ENCODE measurements around the gene TET2. TPM values are rescaled to one million over a fixed set of nuclear protein-coding genes. Genes with fewer than 3 reads are reported as not detected.

The TET2 gene
- total and polyA plus RNA-seq, 2 of the 4 experiments (the other 2 are of a cell fraction) = 5.6 to 25.3 TPM

DNA sequence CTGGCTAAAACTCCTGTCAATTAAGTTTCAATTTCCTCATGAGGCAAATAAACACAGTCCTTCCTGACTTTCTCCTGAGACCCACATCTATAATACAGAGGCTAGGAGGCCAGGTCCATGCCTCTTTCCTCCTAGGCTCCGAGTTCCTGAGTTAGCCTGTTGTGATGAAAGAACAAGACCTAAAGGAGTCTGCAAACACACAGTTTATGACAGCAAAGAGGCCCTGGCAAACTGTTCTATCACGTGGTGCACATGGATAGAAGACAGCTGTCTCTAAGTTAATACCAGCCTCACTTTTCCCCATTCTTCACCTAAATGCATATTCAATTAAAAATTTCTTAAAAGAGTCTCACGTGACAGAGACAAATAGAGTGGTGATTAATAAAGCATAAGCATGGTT lies 145.2 kb downstream of the TET2 start:
- Histone ChIP-seq H4K91ac (ENCODE audit: insufficient read depth, low read depth, low read length) (no peak overlapping the region), H3K9ac (ENCODE audit: low read depth, low read length) (no peak overlapping the region), H4K5ac (ENCODE audit: low read depth, low read length) (no peak overlapping the region), H3K27ac (ENCODE audit: insufficient read depth, low read length) (no peak overlapping the region), H3K27me3 (ENCODE audit: control insufficient read depth, insufficient read depth, low read length) (no peaks in the 10 kb centered on the region), H2AK9ac (replicated peaks; ENCODE audit: low read depth, low read length, poor library complexity) (no peak overlapping the region), H3K56ac (ENCODE audit: extremely low read depth, insufficient read depth, low read length) (no peak overlapping the region), H3K4me2 (ENCODE audit: low read depth, low read length) (no peak overlapping the region), H3K18ac (ENCODE audit: low read depth, low read length) (no peak overlapping the region), H3K36me3 (ENCODE audit: control insufficient read depth, insufficient read depth, low read length) (no peaks in the 10 kb centered on the region), H2BK15ac (ENCODE audit: low read depth, low read length) (no peak overlapping the region), H2BK120ac (ENCODE audit: low read depth, low read length) (no peak overlapping the region), H3K4ac (ENCODE audit: low read depth, low read length) (no peak overlapping the region), H2BK20ac (ENCODE audit: low read depth, low read length) (no peak overlapping the region), H3K9me1 (ENCODE audit: insufficient read depth, low read length) (no peaks in the 10 kb centered on the region), H4K20me1 (ENCODE audit: insufficient read depth, low read length) (no peaks in the 10 kb centered on the region), H3K23ac (ENCODE audit: low read depth, low read length) (no peak overlapping the region), H3K4me1 (ENCODE audit: control insufficient read depth, insufficient read depth, low read length) (no peaks in the 10 kb centered on the region), H3K4me3 (ENCODE audit: insufficient read depth, low read depth, low read length) (no peak overlapping the region), H2BK5ac (ENCODE audit: low read depth, low read length, poor library complexity, severe bottlenecking) (no peak overlapping the region), H2AK5ac (ENCODE audit: low read depth, low read length) (no peak overlapping the region), H3K9me3 (ENCODE audit: control insufficient read depth, insufficient read depth, low read length) (no peaks in the 10 kb centered on the region; the same call in 1 of the 2 replicates), H3K79me1 (ENCODE audit: low read depth in 1 of 2, low read length in 2 of 2) (no peaks in the 10 kb centered on the region), H3K14ac (replicated peaks; ENCODE audit: low read depth, low read length) (no peak overlapping the region), H4K8ac (ENCODE audit: low read depth in 2 of 2, low read length in 2 of 2) (no peak overlapping the region), H2AFZ (replicated peaks; ENCODE audit: low read length, poor library complexity) (no peak overlapping the region)
- no CpG with 5 or more reads among the region's 3 CpGs for WGBS, 2 experiments (ENCODE audit: extremely low coverage in 2 of 2, insufficient read length in 1 of 2)
- in situ Hi-C loops (cut with MboI; ENCODE audit: low sequenced_read_pairs) = no loop called here
- ChIA-PET POLR2A (ENCODE audit: unreplicated experiment) (no interaction called here), CTCF (no interaction called here)
- intact Hi-C loops (cut with micrococcal nuclease) = no loop called here
- DNase-seq (peak; percentile 14), ATAC-seq (ENCODE audit: low read depth) (peak; percentile 53; the same call in 1 of the 2 replicates)
- BruUV-seq (replicated peaks) = no TSS peak
- dilution Hi-C loops (cut with HindIII; ENCODE audit: low sequenced_read_pairs, unreplicated experiment) = no loop called here
- TF ChIP-seq RAD21 (IDR thresholded peaks at IDR 0.05; ENCODE audit: low read length) = no peak
- no peak for TF ChIP-seq MAFK (IDR thresholded peaks at IDR 0.05; ENCODE audit: low read depth, low read length)
- TF ChIP-seq, protein P1, sequence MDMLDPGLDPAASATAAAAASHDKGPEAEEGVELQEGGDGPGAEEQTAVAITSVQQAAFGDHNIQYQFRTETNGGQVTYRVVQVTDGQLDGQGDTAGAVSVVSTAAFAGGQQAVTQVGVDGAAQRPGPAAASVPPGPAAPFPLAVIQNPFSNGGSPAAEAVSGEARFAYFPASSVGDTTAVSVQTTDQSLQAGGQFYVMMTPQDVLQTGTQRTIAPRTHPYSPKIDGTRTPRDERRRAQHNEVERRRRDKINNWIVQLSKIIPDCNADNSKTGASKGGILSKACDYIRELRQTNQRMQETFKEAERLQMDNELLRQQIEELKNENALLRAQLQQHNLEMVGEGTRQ (IDR thresholded peaks at IDR 0.05; ENCODE audit: low read depth, low read length) = 0 out of 2 replicates have a peak, but pooled peaks have one; percentile 21
